ENCODE results near the gene PSEN1. TPM values are rescaled to one million over a fixed set of nuclear protein-coding genes. Genes with fewer than 3 reads are reported as not detected.
A peak's percentile ranks its signal among the peaks of the same experiment; 100 is the strongest.

The PSEN1 gene
- total RNA-seq, 2 donors from 2014 or later = 41.4 to 48.8 TPM

DNA sequence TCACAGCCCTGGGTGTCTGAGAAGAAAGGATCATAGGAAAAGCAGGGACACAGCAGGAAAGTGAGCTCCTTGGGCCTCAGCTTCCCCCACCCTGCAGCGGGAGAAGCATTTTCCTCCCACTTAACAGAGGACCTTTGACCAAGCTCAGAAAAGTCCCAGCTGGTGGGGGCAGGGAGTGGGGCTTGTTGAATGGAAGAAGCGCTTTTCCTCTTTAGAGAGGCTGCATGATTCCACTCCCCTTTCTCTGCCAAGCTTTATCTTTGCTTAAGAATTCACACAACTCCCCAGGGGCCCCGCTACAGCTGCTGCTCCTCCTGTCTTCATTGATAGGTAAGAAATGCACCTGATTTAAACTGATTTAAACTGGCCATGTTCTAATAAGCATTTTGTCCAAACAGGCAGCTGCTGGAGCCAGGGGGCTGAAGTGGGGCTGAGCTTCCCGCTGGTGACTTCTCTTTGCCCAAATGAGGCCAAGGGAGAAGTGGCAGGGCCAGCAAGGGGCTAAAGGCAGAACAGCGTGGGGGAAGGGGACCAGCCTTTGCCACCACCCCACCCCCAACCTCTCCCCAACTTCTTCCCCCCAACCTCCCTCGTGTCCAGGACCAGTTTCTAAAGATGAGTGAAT lies 99.3 kb downstream of the PSEN1 start:
- intact Hi-C loops (cut with DNase I) = no loop called here
- no peak for DNase-seq (ENCODE audit: low spot score)

DNA sequence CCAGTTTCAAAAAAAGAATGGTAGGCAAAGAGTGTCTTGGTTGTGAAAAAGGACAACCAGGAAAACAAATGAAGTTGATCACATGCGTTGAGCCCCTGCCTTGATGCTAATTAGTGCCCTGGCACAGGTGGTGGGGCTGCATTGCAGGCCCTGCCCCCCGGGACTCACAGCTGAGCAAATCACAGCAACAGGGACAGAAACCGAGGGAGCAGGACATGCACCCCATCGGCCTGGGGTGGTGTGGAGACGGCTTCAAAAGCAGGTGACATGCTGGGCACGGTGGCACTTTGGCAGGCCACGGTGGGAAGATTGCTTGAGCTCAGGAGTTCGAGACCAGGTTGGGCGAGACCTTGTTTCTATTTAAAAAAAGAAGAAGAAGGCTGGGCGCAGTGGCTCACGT lies 99.8 kb downstream of the PSEN1 start:
- DNase-seq (ENCODE audit: low spot score) = no peak
- intact Hi-C loops (cut with DNase I) = no loop called here

- no peak for DNase-seq (ENCODE audit: low spot score)
- intact Hi-C loops (cut with DNase I) = no loop called here
Measured at GRCh38 chr14:73236752-73237218, 100.5 kb downstream of the PSEN1 start.

GRCh38 chr14:73237219-73237785 lies 101.0 kb downstream of the PSEN1 start, which contains the start of gene PAPLN:
Gene PAPLN (plus strand): TSS chr14:73237506. CDS start chr14:73239779, 2,273 bp downstream.
- intact Hi-C loops (cut with DNase I) = no loop called here
- peak; percentile 83 for DNase-seq (ENCODE audit: low spot score)

- intact Hi-C loops (cut with DNase I) = no loop called here
- DNase-seq (ENCODE audit: low spot score) = peak; percentile 79
Measured at GRCh38 chr14:73237786-73238423, 101.6 kb downstream of the PSEN1 start.

DNA sequence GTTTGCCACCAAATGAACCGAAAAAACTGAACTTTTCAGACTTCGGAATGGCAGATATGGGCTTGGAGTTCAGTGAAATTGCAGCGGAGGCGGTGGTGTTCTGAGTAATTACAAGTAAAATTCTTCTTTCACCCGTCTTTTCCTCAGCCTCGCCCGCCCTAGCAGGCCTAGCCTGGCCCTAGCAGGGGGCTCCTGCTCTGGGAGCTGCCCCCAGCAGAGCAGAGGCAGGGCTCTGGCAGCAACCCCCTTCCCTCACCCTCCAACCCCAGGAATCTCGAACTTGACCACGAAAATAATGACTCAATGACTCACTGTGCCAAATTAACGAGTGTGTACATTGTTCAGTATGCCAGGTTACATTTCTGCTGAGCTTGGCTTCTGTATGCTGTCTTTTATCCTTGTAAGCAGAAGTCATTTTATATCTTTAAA lies 102.1 kb downstream of the PSEN1 start:
- intact Hi-C loops (cut with DNase I) = no loop called here
- DNase-seq (ENCODE audit: low spot score) = peak; percentile 68

DNA sequence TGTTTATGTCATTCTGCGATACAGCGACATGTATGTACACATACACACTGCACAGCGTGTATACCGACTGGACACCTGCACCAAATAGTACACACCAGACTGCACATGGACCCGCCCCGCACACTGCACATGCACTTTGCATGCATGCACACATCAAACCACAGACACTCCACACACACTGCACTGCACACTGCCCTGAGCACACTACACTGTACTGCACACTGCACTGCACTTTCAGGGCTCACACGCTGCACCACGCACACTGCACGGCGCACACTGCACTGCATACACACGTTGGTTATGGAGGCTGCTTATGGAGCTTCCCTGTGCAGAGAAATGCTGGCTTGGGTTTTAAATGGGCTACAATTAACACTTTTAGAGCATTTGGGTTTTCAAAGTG lies 102.6 kb downstream of the PSEN1 start:
- intact Hi-C loops (cut with DNase I) = no loop called here
- peak; percentile 69 for DNase-seq (ENCODE audit: low spot score)

GRCh38 chr14:73239393-73240241 lies 103.3 kb downstream of the PSEN1 start:
- intact Hi-C loops (cut with DNase I) = no loop called here
- peak; percentile 83 for DNase-seq (ENCODE audit: low spot score)

GRCh38 chr14:73240816-73241480 lies 104.6 kb downstream of the PSEN1 start:
- DNase-seq (ENCODE audit: low spot score) = peak; percentile 80
- intact Hi-C loops (cut with DNase I) = no loop called here

DNA sequence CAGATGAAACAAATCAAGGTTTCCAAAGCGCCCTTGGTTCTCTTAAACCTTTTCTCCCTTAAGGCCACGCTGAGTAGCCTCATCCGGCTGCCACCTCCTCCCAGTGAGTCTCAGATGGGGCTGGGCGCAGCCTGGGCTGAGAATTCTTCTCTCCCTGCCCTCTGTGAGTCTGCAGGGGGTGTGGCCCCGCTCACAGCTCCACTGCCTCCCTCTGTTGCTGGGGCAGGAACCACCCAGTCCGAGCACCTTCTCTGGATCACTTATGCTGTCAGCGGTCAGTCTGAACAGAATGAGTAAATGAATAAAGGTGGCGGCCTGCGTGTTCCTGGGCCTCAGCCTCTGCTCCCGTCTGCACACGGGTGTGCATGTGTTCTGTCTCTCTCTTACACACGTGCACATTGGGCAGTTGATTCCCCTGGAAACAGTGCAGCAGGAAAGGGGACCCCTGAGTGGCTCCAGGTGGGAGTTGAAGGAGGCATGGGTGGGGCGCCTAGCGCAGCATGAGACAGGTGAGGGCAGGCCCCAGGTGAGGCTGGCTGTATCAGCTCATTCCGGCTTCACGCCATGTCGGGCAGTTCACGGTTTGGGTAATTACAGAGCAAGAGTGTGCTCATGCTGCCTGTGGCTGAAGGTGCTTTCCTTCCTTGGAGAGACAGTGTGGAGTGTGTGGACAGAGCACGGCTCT lies 105.3 kb downstream of the PSEN1 start:
- intact Hi-C loops (cut with DNase I) = no loop called here
- DNase-seq (ENCODE audit: low spot score) = peak; percentile 68

DNA sequence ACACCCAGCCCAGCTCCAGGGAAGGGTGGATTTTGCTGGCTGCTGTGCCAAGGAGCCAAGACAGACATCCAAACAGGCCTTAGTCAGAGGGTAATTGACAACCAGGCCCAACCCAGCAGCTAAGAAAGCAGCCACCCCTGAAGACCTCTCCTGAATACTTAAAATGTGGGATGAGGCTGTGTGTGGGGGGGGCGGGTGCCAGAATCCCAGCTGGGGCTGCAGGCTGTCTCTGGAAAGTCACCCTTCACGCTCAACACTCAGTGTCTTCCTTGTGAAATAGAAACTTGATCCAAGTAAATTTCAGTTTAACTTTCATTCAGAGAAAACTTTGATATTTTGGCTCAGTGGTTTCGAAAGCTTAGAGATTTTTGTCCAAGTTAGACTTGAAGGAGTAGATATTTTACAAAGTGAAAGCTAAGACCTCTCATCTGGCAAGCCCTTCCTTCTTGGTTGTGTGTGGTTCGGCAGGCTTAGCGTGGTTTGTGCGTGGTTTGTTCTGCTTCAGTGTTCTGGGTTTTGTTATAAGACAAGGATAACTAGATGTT lies 106.1 kb downstream of the PSEN1 start:
- intact Hi-C loops (cut with DNase I) = no loop called here
- peak; percentile 48 for DNase-seq (ENCODE audit: low spot score)

- DNase-seq (ENCODE audit: low spot score) = peak; percentile 61
- intact Hi-C loops (cut with DNase I) = no loop called here
Measured at GRCh38 chr14:73243341-73243740, 107.0 kb downstream of the PSEN1 start.

- no peak for DNase-seq (ENCODE audit: low spot score)
- intact Hi-C loops (cut with DNase I) = no loop called here
Measured at GRCh38 chr14:73243748-73244147, 107.4 kb downstream of the PSEN1 start.

- peak; percentile 67 for DNase-seq (ENCODE audit: low spot score)
- intact Hi-C loops (cut with DNase I) = loop anchor here in 1 of 2 donors (1.0 kb wide), 1 partner anchor 45 kb away; no protein-coding TSS in a partner anchor
Measured at GRCh38 chr14:73244541-73245290, 108.4 kb downstream of the PSEN1 start.

- intact Hi-C loops (cut with DNase I) = loop anchor here in 1 of 2 donors (1.0 kb wide), 1 partner anchor 46 kb away; no protein-coding TSS in a partner anchor
- DNase-seq (ENCODE audit: low spot score) = peak; percentile 87
Measured at GRCh38 chr14:73245480-73246325, 109.4 kb downstream of the PSEN1 start.

DNA sequence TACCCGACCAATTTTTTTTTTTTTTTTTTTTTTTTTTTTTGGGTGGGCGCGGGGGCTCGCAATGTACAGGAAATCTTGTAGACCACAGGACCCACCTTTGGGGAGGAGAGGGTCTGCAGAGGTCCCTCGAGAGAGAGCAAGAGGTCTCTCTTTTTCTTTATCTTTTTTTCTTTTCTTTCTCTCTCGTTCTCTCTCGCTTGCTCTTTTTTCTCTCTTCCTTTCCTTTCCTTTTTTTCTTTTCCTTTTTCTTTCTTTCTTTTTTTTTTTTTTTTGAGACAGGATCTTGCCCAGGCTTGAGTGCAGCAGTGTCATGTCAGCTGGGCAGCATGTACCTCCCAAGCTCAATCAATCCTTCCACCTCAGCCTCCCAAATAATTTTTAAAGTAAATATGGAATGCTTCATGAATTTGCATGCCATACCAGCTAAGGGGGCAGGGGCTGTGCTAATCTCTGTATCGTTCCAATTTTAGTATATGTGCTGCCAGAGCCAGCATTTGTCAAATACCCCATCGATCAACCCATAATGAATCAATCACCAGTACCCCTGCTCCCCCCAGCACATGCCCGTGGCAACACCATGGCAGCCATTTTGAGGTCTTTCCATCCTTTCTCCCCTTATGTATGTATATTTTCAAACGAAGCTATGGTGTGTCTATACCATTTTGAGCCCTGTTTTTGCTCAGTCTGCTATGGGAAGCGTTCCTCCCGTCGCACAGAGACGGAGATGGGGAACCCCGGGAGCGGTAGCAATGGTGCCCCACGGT lies 110.3 kb downstream of the PSEN1 start:
- DNase-seq (ENCODE audit: low spot score) = peak; percentile 45
- intact Hi-C loops (cut with DNase I) = no loop called here

All from posterior vena cava (tissue), 2 donors.